ENCODE data around the gene ADISSP. TPM values are rescaled to one million over a fixed set of nuclear protein-coding genes. Genes with fewer than 3 reads are reported as not detected.

The ADISSP gene
- total RNA-seq, 1 donor from 2014 or later = 43.2 TPM

- Histone ChIP-seq H3K9ac (ENCODE audit: low read length) (no peak overlapping the region), H3K4me3 (ENCODE audit: insufficient read depth, low read depth, low read length) (no peak overlapping the region), H2AFZ (ENCODE audit: low read depth, low read length) (no peak overlapping the region), H3K4me1 (ENCODE audit: insufficient read depth, low read length) (no peaks in the 10 kb centered on the region), H3K27me3 (ENCODE audit: insufficient read depth, low read length) (peaks cover 10% of the 10 kb centered on the region), H3K36me3 (ENCODE audit: insufficient read depth, low read length) (no peaks in the 10 kb centered on the region), H3K27ac (ENCODE audit: low read depth, low read length) (no peak overlapping the region), H3K9me3 (ENCODE audit: insufficient read depth, low read depth, low read length) (no peaks in the 10 kb centered on the region), H4K20me1 (ENCODE audit: insufficient read depth, low read length) (no peaks in the 10 kb centered on the region), H3K4me2 (ENCODE audit: low read length) (no peak overlapping the region), H3K79me2 (ENCODE audit: insufficient read depth, low read length) (no peaks in the 10 kb centered on the region)
- no peak for DNase-seq (ENCODE audit: low read depth)
- no peak overlapping the region for H3K27ac Mint-ChIP-seq (ENCODE audit: unreplicated experiment)
- TF ChIP-seq EZH2 (IDR thresholded peaks at IDR 0.05; ENCODE audit: insufficient read depth, low read length) (no peak), CTCF (IDR thresholded peaks at IDR 0.05; ENCODE audit: insufficient read depth, low read depth, low read length) (no peak)
- H3K4me3 Mint-ChIP-seq (ENCODE audit: unreplicated experiment) = no peak overlapping the region
- no peak for FAIRE-seq
- no peaks in the 10 kb centered on the region for H3K9me3 Mint-ChIP-seq (ENCODE audit: unreplicated experiment)
- H3K36me3 Mint-ChIP-seq (ENCODE audit: low read depth, unreplicated experiment) = no peaks in the 10 kb centered on the region
- H3K4me1 Mint-ChIP-seq (ENCODE audit: low read depth, unreplicated experiment) = no peaks in the 10 kb centered on the region
- H3K27me3 Mint-ChIP-seq (ENCODE audit: low read depth, unreplicated experiment) = peaks cover 53% of the 10 kb centered on the region
Measured at GRCh38 chr20:3735768-3736167, 31.8 kb downstream of the ADISSP start.

- H3K27me3 Mint-ChIP-seq (ENCODE audit: low read depth, unreplicated experiment) = peaks cover 64% of the 10 kb centered on the region
- H3K4me1 Mint-ChIP-seq (ENCODE audit: low read depth, unreplicated experiment) = no peaks in the 10 kb centered on the region
- peak overlapping the region; percentile 34 for H3K27ac Mint-ChIP-seq (ENCODE audit: unreplicated experiment)
- H3K36me3 ChIP-seq (ENCODE audit: insufficient read depth, low read length) = no peaks in the 10 kb centered on the region
- peaks cover 13% of the 10 kb centered on the region for H3K27me3 ChIP-seq (ENCODE audit: insufficient read depth, low read length)
- H3K79me2 ChIP-seq (ENCODE audit: insufficient read depth, low read length) = no peaks in the 10 kb centered on the region
- H3K9me3 Mint-ChIP-seq (ENCODE audit: unreplicated experiment) = peaks cover 2% of the 10 kb centered on the region
- no peak overlapping the region for H3K9ac ChIP-seq (ENCODE audit: low read length)
- DNase-seq (ENCODE audit: low read depth) = no peak
- H3K4me3 ChIP-seq (ENCODE audit: insufficient read depth, low read depth, low read length) = no peak overlapping the region
- no peak overlapping the region for H3K4me3 Mint-ChIP-seq (ENCODE audit: unreplicated experiment)
- no peak overlapping the region for H2AFZ ChIP-seq (ENCODE audit: low read depth, low read length)
- no peaks in the 10 kb centered on the region for H4K20me1 ChIP-seq (ENCODE audit: insufficient read depth, low read length)
- H3K4me1 ChIP-seq (ENCODE audit: insufficient read depth, low read length) = no peaks in the 10 kb centered on the region
- TF ChIP-seq EZH2 (IDR thresholded peaks at IDR 0.05; ENCODE audit: insufficient read depth, low read length) = no peak
- TF ChIP-seq CTCF (IDR thresholded peaks at IDR 0.05; ENCODE audit: insufficient read depth, low read depth, low read length) = no peak
- H3K4me2 ChIP-seq (ENCODE audit: low read length) = no peak overlapping the region
- H3K36me3 Mint-ChIP-seq (ENCODE audit: low read depth, unreplicated experiment) = no peaks in the 10 kb centered on the region
- no peak for FAIRE-seq
- no peak overlapping the region for H3K27ac ChIP-seq (ENCODE audit: low read depth, low read length)
- no peaks in the 10 kb centered on the region for H3K9me3 ChIP-seq (ENCODE audit: insufficient read depth, low read depth, low read length)
Measured at GRCh38 chr20:3734111-3734843, 33.3 kb downstream of the ADISSP start.
